Activated naive CD4-positive, alpha-beta T cell (primary cell): ENCODE measurements around the gene DDC.
"Not testable (repeated sequence)": the region's sequence is repeated elsewhere in the genome, so short reads cannot be mapped to it uniquely, and the experiment has no call there.

Experiments used
- DNase-seq, 4 experiments: peaks; one replicate each; lab custom pipeline; 2025; lab: John Stamatoyannopoulos, UW

Gene DDC

DNA sequence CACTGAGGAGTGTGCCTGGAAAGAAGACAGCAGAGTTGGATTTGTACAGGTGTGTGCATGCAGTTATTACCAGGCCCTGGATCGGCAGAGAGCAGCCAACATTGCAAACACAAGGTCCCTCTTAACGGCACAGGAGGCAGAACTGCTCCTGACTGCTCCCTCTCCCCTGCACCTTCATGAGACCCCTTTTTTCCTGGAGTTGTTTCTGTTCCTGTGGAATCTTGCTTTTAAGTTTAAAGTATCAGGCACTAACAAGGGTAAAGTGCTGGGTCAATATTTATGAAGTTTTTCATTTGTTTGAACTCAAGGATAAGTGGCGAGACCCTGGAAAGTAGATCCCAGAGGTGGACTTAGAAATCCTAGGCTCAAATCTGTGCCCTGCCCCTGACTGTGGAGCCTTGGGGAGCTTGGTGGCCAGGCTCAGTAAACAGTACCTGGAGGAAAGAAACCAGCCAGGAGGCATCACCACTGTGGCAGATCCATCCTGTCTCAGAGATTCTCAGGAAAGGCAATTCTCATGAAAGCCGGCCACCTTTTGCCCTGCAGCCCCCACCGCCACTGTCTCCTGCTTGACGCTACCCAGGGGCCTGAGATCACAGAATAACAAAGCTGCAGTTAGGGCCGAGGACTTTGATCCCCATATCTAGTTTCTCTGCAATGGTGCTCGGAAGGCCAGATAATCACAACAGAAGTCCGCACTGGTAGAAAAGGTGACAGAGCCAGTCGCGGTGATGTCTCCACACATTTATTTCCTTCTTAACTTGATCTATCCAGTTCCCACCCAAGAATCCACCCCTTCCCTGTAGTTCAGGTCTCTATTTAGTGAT lies 36.7 kb downstream of the DDC start:
- DNase-seq = no peak

GRCh38 chr7:50519350-50519749 lies 45.9 kb downstream of the DDC start:
- not testable (repeated sequence) for DNase-seq

GRCh38 chr7:50513166-50513871 lies 51.9 kb downstream of the DDC start:
- DNase-seq = no peak

DNA sequence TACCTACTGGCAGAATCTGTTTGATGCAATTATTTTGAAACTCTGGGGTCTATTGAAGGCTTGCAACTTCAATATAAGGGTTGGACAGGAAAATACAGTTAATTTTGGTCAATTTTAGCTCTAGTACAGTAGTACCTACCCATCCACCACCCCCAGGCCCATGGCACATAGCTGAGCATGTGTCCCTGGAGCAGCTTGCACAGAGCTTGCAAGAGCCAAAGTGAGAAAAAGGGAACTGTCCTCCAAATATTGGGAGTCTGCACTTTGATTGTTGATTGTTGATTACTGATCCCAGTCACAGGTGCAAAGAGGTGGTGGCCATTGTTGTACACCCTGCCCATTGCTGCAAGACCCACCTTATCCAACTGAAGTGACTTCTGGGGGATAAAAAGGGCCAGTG lies 52.8 kb downstream of the DDC start:
- no peak for DNase-seq

- no peak for DNase-seq
Measured at GRCh38 chr7:50509459-50509858, 55.7 kb downstream of the DDC start.

DNA sequence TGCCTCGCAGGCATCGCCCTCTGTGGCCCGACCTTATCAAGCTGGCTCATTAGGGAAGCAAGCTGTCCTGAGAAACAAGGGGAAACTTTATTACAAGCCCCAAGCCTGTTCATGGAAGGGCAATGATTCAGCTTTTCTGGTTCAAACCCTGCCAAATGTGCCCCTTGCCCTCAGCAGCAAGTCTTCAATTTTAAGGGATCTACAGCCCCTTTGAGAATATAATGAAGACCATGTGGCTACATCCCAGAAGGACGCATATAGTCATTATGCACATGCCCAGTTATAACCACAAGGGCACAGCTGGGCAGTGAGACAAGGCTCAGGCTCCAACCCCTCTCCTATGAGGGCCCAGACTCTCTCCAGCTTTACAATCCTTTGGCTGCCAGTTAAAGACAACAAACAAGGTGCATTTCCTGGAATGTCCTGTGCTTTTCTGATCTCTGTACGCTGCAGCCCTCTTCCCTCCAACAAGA lies 56.7 kb downstream of the DDC start:
- no peak for DNase-seq

DNA sequence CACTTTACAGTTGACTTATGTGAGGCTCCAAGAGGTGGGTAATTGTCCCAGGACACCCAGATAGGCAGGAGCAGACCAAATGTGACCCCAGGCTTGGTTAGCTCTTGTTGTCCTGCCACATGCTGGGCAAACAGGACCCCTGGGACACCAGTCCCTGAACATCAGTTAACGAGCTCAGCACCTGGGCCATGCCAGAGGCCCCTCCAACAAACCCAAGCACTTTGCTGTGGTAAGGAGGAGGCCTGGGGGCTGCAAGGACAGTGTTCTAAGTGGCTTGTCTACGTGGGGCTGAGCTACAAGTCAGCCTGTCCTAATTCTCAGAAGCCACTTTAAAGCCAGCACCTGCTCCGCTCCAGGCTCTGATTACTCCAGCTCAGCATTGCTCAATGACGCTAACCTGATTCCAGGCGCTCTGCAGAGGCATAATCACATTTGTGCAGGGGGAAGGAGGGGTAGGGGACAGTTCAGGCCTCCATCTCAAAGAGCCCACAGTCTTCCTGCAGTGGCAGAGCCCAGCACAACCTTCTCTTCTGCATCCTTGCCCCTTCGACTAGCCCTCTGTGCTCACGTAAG lies 57.2 kb downstream of the DDC start:
- DNase-seq = no peak

DNA sequence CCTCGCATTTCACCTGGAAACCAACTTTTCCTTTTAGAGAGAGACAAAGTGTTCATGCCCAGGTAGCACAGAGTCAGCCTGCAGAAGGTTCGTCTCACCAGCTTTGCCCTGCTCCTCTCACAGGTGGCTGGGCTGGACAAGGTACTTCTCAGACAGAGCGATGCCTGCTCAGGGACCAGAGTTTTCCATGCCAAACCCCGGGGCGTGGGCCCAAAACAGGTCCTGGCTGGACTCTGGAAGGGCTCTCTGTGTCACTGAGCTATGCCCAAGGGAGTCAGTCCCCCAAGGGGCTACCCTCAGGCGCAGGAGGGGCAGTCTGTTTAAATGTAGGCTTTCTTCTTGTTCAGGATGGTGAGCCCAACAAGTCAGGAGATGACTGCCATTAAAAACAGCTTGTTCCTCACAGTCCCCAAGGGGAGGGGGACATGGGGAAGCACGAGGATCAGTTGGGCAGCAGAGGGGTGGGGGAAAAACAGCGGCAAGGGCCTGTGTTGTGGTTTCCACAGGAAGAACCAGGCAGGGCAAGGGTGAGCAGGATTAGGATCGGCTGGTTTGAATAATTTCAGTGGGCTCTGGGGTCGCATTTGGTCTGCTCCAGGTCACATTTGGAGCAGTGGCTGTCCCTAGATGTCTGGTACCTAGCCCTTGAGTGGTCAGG lies 59.5 kb downstream of the DDC start:
- DNase-seq = no peak

- no peak for DNase-seq
Measured at GRCh38 chr7:50504646-50505546, 60.3 kb downstream of the DDC start.

DNA sequence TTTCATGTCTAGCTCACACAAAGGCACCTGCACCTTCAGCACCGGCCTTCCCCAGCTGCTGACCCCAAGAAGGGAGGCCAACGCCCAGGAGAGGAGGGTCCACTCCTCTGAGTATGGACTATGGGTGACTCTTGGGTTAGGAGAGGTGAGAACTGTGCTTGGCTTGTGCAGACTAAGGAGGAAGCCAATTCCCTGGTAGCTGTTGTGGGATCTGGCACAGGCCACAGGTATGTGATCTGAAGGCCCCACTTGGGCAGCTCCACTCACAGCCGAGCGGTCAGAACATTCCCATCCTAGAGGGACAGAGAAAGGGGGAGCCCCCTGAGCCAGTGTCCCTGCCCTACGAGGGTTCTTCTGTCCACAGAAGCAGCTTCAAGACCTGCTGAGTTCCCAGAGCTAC lies 62.3 kb downstream of the DDC start:
- DNase-seq = no peak

- DNase-seq = no peak
Measured at GRCh38 chr7:50502001-50502684, 63.1 kb downstream of the DDC start.

GRCh38 chr7:50499092-50499491 lies 66.1 kb downstream of the DDC start:
- DNase-seq = no peak

- DNase-seq = no peak
Measured at GRCh38 chr7:50497968-50498367, 67.2 kb downstream of the DDC start.

DNA sequence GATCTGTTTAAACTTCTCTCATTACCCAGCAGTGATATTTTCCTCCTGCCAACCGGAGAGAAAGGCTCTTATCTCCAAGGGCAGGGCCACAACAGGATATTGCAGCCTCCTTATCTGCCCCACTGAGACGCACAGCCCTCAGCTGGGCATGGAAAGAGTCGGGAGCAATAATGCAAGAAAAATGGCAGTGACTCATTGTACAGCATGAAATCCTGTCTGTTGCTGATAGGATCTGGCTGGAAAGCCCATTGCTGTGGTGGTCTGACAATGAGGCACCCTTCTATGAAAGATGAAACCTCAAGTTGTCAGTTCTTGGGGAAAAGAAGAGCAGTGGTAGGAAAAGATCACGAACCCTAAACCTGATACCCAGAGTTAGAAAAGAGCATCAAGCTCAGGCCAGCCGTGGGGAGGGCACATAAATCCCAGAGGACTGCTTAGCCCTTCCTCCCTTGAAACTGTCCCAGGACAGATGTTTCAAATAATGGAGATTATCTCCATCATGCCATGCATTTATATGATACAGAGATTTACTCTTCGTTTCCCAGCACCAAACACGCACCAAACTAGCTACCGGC lies 68.0 kb downstream of the DDC start:
- no peak for DNase-seq

- DNase-seq = no peak
Measured at GRCh38 chr7:50496569-50496968, 68.6 kb downstream of the DDC start.

- DNase-seq = no peak
Measured at GRCh38 chr7:50495746-50496145, 69.5 kb downstream of the DDC start.

- no peak for DNase-seq
Measured at GRCh38 chr7:50492770-50493519, 72.3 kb downstream of the DDC start.

DNA sequence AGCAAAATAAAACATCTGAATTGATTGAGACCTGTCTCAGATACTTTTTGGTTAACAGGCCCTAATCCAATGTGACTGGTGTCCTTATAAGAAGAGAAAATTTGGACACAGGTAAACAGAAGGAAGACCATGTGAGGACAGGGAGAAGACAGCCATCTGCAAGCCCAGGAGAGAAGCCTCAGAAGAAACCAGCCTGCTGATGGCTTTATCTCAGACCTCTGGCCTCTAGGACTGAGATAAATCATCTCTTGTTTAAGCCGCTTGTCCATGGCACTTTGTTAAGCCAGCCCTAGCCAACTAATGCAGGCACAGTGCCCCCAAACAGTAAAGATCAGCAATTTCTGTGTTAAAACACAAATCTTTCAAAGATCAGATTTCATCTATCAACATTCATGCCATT lies 73.3 kb downstream of the DDC start:
- no peak for DNase-seq

DNA sequence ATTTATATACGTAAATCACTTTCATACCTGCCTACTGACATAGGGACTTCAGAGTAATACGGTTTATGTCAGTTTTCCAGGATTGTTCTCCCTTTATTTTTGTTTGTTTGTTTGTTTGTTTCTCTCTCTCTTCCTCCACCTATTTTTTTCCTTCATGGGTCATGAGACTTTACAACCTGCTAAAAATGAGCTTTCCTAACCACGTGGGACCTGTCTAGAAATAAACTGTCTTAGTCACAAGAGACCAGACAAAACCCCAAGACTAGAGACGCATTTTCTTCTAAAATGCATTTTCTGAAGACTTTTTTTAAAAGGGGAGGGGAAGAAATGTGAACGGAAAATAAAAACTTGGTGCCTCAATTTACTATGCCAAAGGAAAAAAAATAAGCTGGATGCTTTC lies 74.0 kb downstream of the DDC start:
- DNase-seq = no peak

GRCh38 chr7:50488379-50488778 lies 76.8 kb downstream of the DDC start:
- no peak for DNase-seq
